Measurements from ENCODE around the gene ALG14. TPM values are rescaled to one million over a fixed set of nuclear protein-coding genes. Genes with fewer than 3 reads are reported as not detected.

ALG14 gene
- total RNA-seq, 1 donor from 2014 or later: 7.5 TPM

DNA sequence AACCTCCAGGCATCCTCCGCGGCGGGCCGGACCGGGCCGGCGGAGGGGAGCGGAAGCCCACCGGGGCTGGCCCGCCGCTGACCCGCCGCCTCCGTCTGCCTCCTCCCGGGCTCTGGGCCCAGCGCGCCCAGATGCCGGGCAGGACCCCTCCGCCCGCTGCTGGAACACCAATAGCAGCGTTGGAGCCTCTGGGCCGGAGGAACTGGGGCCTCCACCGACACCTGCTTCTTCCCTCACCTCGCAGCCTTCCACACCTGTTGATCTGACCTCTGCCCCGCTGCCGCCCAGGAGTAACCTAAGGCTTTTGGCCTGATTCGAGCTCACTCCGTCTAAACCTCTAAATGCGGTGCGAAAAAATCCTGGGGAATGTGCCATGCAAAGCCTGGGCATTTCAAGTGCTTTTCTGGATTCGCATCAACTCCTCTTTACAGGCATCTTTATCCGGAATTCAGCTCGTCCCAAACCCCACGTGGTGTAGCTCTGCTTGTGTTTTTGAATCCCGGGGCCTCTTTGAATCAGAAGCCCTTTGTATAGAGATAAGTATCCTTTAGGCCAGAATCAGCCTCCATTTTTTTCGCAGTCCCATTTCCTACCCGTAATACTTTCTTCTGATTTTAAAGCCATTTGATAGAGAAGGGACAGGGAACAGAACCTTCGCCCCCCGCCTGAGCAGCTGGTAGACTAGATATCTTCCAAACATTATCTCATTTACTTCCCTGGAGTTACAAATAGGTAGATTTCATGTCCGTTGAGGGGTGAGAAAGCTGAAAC lies 145.2 kb downstream of the ALG14 start:
- no peak for DNase-seq
- no peaks in the 10 kb centered on the region for H3K36me3 Mint-ChIP-seq (ENCODE audit: low read depth)
- CTCF ChIA-PET: interaction anchor here (0.9 to 1.8 kb wide), 2 partner anchors 34 to 114 kb away, joined by 3 to 5 read pairs; no protein-coding TSS in a partner anchor
- ATAC-seq (ENCODE audit: low read depth): no peak
- peak overlapping the region; percentile 86 for H3K4me3 Mint-ChIP-seq
- H3K27me3 Mint-ChIP-seq: peaks cover 15% of the 10 kb centered on the region
- H3K9me3 Mint-ChIP-seq: no peaks in the 10 kb centered on the region
- TF ChIP-seq, protein P1, sequence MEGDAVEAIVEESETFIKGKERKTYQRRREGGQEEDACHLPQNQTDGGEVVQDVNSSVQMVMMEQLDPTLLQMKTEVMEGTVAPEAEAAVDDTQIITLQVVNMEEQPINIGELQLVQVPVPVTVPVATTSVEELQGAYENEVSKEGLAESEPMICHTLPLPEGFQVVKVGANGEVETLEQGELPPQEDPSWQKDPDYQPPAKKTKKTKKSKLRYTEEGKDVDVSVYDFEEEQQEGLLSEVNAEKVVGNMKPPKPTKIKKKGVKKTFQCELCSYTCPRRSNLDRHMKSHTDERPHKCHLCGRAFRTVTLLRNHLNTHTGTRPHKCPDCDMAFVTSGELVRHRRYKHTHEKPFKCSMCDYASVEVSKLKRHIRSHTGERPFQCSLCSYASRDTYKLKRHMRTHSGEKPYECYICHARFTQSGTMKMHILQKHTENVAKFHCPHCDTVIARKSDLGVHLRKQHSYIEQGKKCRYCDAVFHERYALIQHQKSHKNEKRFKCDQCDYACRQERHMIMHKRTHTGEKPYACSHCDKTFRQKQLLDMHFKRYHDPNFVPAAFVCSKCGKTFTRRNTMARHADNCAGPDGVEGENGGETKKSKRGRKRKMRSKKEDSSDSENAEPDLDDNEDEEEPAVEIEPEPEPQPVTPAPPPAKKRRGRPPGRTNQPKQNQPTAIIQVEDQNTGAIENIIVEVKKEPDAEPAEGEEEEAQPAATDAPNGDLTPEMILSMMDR (IDR thresholded peaks at IDR 0.05): no peak
- POLR2A ChIA-PET: interaction anchor here (0.6 to 1.4 kb wide), 2 partner anchors 34 to 71 kb away, joined by 3 to 4 read pairs; no protein-coding TSS in a partner anchor
- H3K27ac Mint-ChIP-seq: peak overlapping the region; percentile 86
- H3K4me1 Mint-ChIP-seq: peaks cover 30% of the 10 kb centered on the region
- intact Hi-C loops (cut with micrococcal nuclease): loop anchor here (1.0 to 10.0 kb wide), 10 partner anchors 35 to 1953 kb away; partner anchors contain the start of genes ABCD3, ALG14, GCLM and RWDD3

DNA sequence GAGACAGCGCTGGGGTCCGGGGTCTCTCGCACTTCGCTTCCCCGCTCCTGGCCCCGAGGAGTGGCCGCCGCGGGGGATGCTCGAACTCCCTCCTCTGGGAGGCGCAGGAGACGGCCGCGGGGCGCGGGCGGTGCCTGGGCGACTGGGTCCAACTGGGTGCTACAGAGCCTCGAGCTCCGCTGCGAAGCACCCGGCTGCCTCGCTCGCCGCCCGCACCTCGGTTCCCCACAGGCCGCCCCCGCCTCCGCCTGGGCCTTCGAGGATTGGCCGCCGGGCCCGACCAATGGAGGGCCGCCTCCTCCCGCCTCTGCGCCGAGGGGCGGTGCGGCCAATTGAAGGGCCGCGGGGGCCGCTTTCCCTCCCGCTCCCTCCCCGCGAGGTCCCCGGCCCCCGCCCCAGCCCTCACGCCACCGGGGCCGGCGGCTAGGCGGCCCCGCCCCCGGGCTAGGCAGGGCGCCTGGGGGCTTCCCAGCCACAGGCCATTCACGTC lies 145.8 kb downstream of the ALG14 start, which contains the start of gene CNN3:
Gene CNN3, minus strand, starts transcription at position 196 of the 490 bp plus-strand sequence. CDS start 216 bp downstream, outside the sequence.
- POLR2A ChIA-PET: interaction anchor here (0.6 kb wide), 1 partner anchor 70 kb away, joined by 3 read pairs; no protein-coding TSS in a partner anchor

DNA sequence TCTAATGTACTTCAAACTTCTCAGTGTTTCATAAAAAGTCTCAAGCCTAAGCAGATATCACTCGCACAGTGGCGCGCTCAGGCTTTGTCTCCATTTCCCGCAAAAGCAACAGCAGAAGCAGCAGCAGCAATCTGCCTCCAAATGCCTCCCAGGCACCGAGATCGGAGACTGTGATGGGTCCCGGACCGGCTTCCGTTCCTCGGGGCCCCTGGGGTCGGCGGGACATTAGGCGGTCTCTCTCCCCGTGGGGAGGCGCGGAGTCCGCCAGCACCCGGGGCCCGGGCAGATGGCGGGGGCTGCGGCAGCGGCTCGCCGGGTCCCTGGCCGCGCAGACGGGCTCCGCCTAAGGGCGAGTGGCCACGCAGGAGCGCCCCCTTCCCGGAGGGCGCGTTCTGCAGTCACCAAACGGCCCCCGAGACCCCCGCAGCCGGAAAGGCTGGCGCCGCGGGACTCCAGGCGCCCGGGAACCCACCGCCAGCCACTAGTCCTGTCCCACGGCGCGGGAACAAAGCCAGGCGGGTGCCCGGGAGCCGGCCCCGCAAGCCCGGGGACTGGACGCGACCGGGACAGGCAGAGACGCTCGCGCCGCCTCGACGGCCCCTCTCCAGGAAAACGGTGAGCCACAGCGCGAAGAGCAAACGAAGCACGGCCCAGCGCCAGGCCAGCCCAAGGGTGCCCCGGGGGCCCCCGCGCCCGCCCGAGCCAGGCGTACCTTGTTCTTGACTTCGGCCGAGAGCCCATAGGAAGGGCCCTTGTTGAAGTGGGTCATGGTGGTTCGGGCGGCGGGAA lies 146.4 kb downstream of the ALG14 start:
- H3K9me3 Mint-ChIP-seq: no peaks in the 10 kb centered on the region
- ChIA-PET CTCF (interaction anchor here (1.8 kb wide), 1 partner anchor 115 kb away, joined by 5 read pairs; no protein-coding TSS in a partner anchor), POLR2A (interaction anchor here (1.5 kb wide), 1 partner anchor 36 kb away, joined by 3 read pairs; no protein-coding TSS in a partner anchor)
- peak; percentile 42 for DNase-seq
- peak overlapping the region; percentile 15 for H3K27ac Mint-ChIP-seq
- peaks cover 15% of the 10 kb centered on the region for H3K27me3 Mint-ChIP-seq
- H3K36me3 Mint-ChIP-seq (ENCODE audit: low read depth): no peaks in the 10 kb centered on the region
- intact Hi-C loops (cut with micrococcal nuclease): loop anchor here (2.0 to 10.0 kb wide), 6 partner anchors 116 to 1952 kb away; partner anchors contain the start of genes ABCD3 and GCLM
- TF ChIP-seq, protein P1 (IDR thresholded peaks at IDR 0.05): no peak
- ATAC-seq (ENCODE audit: low read depth): peak; percentile 4
- H3K4me1 Mint-ChIP-seq: peaks cover 30% of the 10 kb centered on the region
- H3K4me3 Mint-ChIP-seq: peak overlapping the region; percentile 84

More for the DNA sequence above, 145.8 kb downstream of the ALG14 start, which contains the start of gene CNN3:
- Mint-ChIP-seq H3K9me3 (no peaks in the 10 kb centered on the region), H3K27ac (peak within 1 kb of the TSS; percentile 86), H3K27me3 (peaks cover 15% of the 10 kb centered on the region), H3K4me1 (peaks cover 30% of the 10 kb centered on the region), H3K36me3 (ENCODE audit: low read depth) (no peaks in the 10 kb centered on the region), H3K4me3 (peak within 1 kb of the TSS; percentile 86)
- TF ChIP-seq, protein P1 (IDR thresholded peaks at IDR 0.05): no peak
- DNase-seq: peak; percentile 74
- intact Hi-C loops (cut with micrococcal nuclease): loop anchor here (1.0 to 10.0 kb wide), 10 partner anchors 35 to 1952 kb away; partner anchors contain the start of genes ABCD3, ALG14, GCLM and RWDD3
- CTCF ChIA-PET: interaction anchor here (1.8 kb wide), 1 partner anchor 115 kb away, joined by 5 read pairs; no protein-coding TSS in a partner anchor
- ATAC-seq (ENCODE audit: low read depth): peak; percentile 87

DNA sequence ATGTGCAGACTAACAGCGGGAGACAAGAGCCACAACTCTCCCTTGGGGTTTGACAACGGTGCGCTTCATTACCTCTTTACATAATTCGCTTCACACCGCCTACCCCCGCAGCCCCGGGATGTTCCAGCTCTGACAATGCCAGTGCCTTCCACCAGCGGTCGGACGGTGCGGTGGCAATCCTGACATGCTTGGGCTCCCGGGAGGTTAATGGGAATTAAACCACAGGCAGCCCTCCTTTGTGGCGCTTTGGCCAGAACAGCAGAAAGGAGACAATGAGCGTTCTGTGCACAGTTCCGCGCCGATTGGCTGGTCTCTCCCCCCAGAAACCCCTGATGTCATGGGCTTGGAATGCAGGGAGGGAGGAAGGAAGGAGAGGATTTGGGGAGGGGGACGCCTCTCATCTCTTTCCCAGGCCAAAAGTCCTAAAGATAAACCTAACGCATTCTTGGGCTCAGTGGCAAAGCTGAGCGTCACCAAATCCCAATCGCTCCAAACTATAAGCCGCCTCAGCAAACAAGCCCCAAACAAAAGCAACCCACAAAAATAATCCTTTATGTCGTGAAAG lies 147.1 kb downstream of the ALG14 start:
- Mint-ChIP-seq H3K9me3 (no peaks in the 10 kb centered on the region), H3K27me3 (peaks cover 15% of the 10 kb centered on the region), H3K36me3 (ENCODE audit: low read depth) (no peaks in the 10 kb centered on the region), H3K27ac (peak overlapping the region; percentile 15), H3K4me1 (peaks cover 30% of the 10 kb centered on the region), H3K4me3 (peak overlapping the region; percentile 84)
- intact Hi-C loops (cut with micrococcal nuclease): loop anchor here (1.0 to 10.0 kb wide), 7 partner anchors 71 to 1951 kb away; partner anchors contain the start of genes ABCD3 and GCLM
- TF ChIP-seq, protein P1 (IDR thresholded peaks at IDR 0.05): no peak
- POLR2A ChIA-PET: interaction anchor here (0.7 to 1.5 kb wide), 2 partner anchors 37 to 308 kb away, joined by 3 read pairs; partner anchors contain the start of gene RWDD3
- CTCF ChIA-PET: interaction anchor here (1.2 kb wide), 1 partner anchor 116 kb away, joined by 3 read pairs; no protein-coding TSS in a partner anchor
- DNase-seq (peak; percentile 33), ATAC-seq (ENCODE audit: low read depth) (peak; percentile 49)

All from activated B cell treated with CpG ODN at 0.5 μM for 24 hours (primary cell).